Endometrial microvascular endothelial cells (primary cell): ENCODE data around the gene ZYG11B. TPM values are rescaled to one million over a fixed set of nuclear protein-coding genes. Genes with fewer than 3 reads are reported as not detected.
"Not testable (repeated sequence)": the region's sequence is repeated elsewhere in the genome, so short reads cannot be mapped to it uniquely, and the experiment has no call there.

Experiments used
- in situ Hi-C: cut with HindIII; loops from 2 replicates; pipeline ENCODE4 v1.10.0; 2017; ENCODE audit warnings: low sequenced_read_pairs, low pct_unique_long_range_greater_than_20kb; ENCODE audit errors: inconsistent ontology term
- total RNA-seq: library from RNA; depleted of rRNA; stranded (reverse); fragments of >200 nt; gene quantifications from one replicate; pipeline ENCODE4 v1.2.3, GENCODE V29; 2015; ENCODE audit errors: inconsistent ontology term

ZYG11B gene
- total RNA-seq, 1 donor from 2014 or later, result 39.9 TPM

GRCh38 chr1:52748119-52748518 lies 21.9 kb downstream of the ZYG11B start:
- in situ Hi-C loops, result no loop called here

- in situ Hi-C loops, result not testable (repeated sequence)
Measured at GRCh38 chr1:52749496-52749895, 23.2 kb downstream of the ZYG11B start.

- in situ Hi-C loops, result not testable (repeated sequence)
Measured at GRCh38 chr1:52750139-52750538, 23.9 kb downstream of the ZYG11B start.

GRCh38 chr1:52751589-52752483 lies 25.6 kb downstream of the ZYG11B start:
- in situ Hi-C loops, result no loop called here

- in situ Hi-C loops, result no loop called here
Measured at GRCh38 chr1:52752484-52752826, 26.2 kb downstream of the ZYG11B start.

- in situ Hi-C loops, result no loop called here
Measured at GRCh38 chr1:52753169-52753568, 26.9 kb downstream of the ZYG11B start.

GRCh38 chr1:52756020-52756419 lies 29.8 kb downstream of the ZYG11B start:
- in situ Hi-C loops, result no loop called here

- in situ Hi-C loops, result no loop called here
Measured at GRCh38 chr1:52759908-52760307, 33.7 kb downstream of the ZYG11B start.

GRCh38 chr1:52767596-52768280 lies 41.5 kb downstream of the ZYG11B start:
- in situ Hi-C loops, result no loop called here

GRCh38 chr1:52769346-52770033 lies 43.2 kb downstream of the ZYG11B start:
- in situ Hi-C loops, result no loop called here

GRCh38 chr1:52771384-52771783 lies 45.1 kb downstream of the ZYG11B start:
- in situ Hi-C loops, result no loop called here

- in situ Hi-C loops, result no loop called here
Measured at GRCh38 chr1:52786148-52786547, 59.9 kb downstream of the ZYG11B start.

- in situ Hi-C loops, result not testable (repeated sequence)
Measured at GRCh38 chr1:52790429-52790828, 64.2 kb downstream of the ZYG11B start.

GRCh38 chr1:52792036-52792435 lies 65.8 kb downstream of the ZYG11B start:
- in situ Hi-C loops, result no loop called here

GRCh38 chr1:52793717-52794116 lies 67.5 kb downstream of the ZYG11B start:
- in situ Hi-C loops, result not testable (repeated sequence)

- in situ Hi-C loops, result no loop called here
Measured at GRCh38 chr1:52795464-52795863, 69.2 kb downstream of the ZYG11B start.

GRCh38 chr1:52798331-52798730 lies 72.1 kb downstream of the ZYG11B start:
- in situ Hi-C loops, result no loop called here

- in situ Hi-C loops, result no loop called here
Measured at GRCh38 chr1:52801011-52801410, 74.8 kb downstream of the ZYG11B start.

GRCh38 chr1:52804083-52804482 lies 77.8 kb downstream of the ZYG11B start:
- in situ Hi-C loops, result not testable (repeated sequence)

GRCh38 chr1:52814465-52814864 lies 88.2 kb downstream of the ZYG11B start:
- in situ Hi-C loops, result no loop called here
